ENCODE measurements around the gene BLVRA. TPM values are rescaled to one million over a fixed set of nuclear protein-coding genes. Genes with fewer than 3 reads are reported as not detected.
"Not testable (repeated sequence)": the region's sequence is repeated elsewhere in the genome, so short reads cannot be mapped to it uniquely, and the experiment has no call there.

Gene BLVRA
- total RNA-seq, 1 donor from 2014 or later = 32.2 TPM

- Mint-ChIP-seq H3K4me3 (ENCODE audit: low read depth) (no peak overlapping the region), H3K27me3 (ENCODE audit: low read depth) (no peaks in the 10 kb centered on the region), H3K9me3 (no peaks in the 10 kb centered on the region), H3K36me3 (ENCODE audit: low read depth) (peaks cover 9% of the 10 kb centered on the region), H3K4me1 (ENCODE audit: low read depth) (peaks cover 14% of the 10 kb centered on the region), H3K27ac (no peak overlapping the region)
- intact Hi-C loops (cut with micrococcal nuclease) = no loop called here
- no peak for DNase-seq (ENCODE audit: low spot score)
Observed at GRCh38 chr7:43781726-43782607, 23.5 kb downstream of the BLVRA start.

- Mint-ChIP-seq H3K4me1 (ENCODE audit: low read depth) (peaks cover 14% of the 10 kb centered on the region), H3K9me3 (no peaks in the 10 kb centered on the region), H3K27ac (no peak overlapping the region)
Observed at GRCh38 chr7:43782768-43783555, 24.5 kb downstream of the BLVRA start.

GRCh38 chr7:43784030-43784584, 25.6 kb downstream of the BLVRA start:
- Mint-ChIP-seq H3K4me1 (ENCODE audit: low read depth) (peaks cover 14% of the 10 kb centered on the region), H3K27ac (no peak overlapping the region), H3K27me3 (ENCODE audit: low read depth) (no peaks in the 10 kb centered on the region), H3K36me3 (ENCODE audit: low read depth) (peaks cover 7% of the 10 kb centered on the region), H3K9me3 (no peaks in the 10 kb centered on the region), H3K4me3 (ENCODE audit: low read depth) (no peak overlapping the region)
- intact Hi-C loops (cut with micrococcal nuclease) = no loop called here
- DNase-seq (ENCODE audit: low spot score) = no peak

More at GRCh38 chr7:43782768-43783555, 24.5 kb downstream of the BLVRA start:
- Mint-ChIP-seq H3K36me3 (ENCODE audit: low read depth) (peaks cover 9% of the 10 kb centered on the region), H3K4me3 (ENCODE audit: low read depth) (no peak overlapping the region), H3K27me3 (ENCODE audit: low read depth) (no peaks in the 10 kb centered on the region)
- DNase-seq (ENCODE audit: low spot score) = no peak
- intact Hi-C loops (cut with micrococcal nuclease) = no loop called here

DNA sequence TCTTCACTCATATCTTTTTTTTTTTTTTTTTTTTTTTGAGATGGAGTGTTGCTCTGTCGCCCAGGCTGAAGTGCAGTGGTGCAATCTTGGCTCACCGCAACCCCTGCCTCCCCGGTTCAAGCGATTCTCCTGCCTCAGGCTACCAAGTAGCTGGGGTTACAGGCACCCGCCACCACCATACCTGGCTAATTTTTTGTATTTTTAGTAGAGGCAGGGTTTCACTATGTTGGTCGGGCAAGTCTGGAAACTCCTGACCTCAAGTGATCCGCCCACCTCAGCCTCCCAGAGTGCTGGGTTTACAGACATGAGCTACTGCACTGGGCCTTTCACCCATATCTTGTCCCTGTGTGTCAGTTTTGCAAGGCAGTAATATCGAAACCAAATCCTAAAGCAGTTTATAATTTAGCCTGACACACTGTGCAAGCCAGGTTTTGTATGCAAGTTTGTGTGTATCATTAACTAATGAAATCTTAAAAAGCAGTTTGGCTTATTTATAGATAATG, 26.2 kb downstream of the BLVRA start:
- DNase-seq (ENCODE audit: low spot score) = not testable (repeated sequence)

DNA sequence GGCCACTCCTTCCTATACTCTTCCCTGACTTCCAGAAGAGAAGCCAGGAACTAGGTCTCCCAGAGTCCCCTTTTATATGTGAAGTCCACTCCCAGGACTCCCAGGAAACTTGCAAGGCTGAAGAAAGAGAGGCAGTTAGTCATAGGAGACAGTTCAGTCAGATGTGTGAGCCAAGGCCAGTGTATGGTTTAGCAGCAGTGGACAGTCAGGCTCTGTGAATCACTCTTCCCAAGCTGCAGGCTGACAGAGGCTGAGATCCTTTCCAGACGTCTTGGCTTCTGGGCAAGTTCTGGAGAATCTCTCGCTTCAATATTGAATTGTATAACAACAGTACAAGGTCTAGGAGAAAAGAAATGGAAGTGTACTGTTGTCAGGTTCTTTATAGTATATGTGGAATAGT, 26.9 kb downstream of the BLVRA start:
- intact Hi-C loops (cut with micrococcal nuclease) = no loop called here
- Mint-ChIP-seq H3K4me3 (ENCODE audit: low read depth) (no peak overlapping the region), H3K9me3 (no peaks in the 10 kb centered on the region)

More for the DNA sequence above, 26.2 kb downstream of the BLVRA start:
- H3K36me3 Mint-ChIP-seq (ENCODE audit: low read depth); H3K4me3 Mint-ChIP-seq (ENCODE audit: low read depth); H3K27me3 Mint-ChIP-seq (ENCODE audit: low read depth); H3K9me3 Mint-ChIP-seq; H3K27ac Mint-ChIP-seq; intact Hi-C loops (cut with micrococcal nuclease): not testable (repeated sequence)
- peaks cover 14% of the 10 kb centered on the region for H3K4me1 Mint-ChIP-seq (ENCODE audit: low read depth)

DNA sequence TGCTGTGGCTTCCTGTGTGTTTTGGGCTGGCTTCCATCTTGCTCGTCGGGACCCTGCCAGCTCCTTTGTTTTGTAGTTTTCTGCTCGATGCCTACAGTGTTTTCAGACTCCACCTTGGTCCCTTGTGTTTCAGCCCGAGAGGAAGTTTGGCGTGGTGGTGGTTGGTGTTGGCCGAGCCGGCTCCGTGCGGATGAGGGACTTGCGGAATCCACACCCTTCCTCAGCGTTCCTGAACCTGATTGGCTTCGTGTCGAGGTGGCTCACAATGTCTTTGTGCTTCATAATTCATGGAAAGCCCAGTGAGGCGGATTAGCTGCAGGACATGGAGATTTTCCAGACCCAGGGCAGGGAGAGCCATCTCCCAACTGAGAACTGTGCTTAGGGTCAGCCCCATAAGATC, 29.3 kb downstream of the BLVRA start:
- H3K36me3 Mint-ChIP-seq (ENCODE audit: low read depth) = peaks cover 10% of the 10 kb centered on the region
- no peak overlapping the region for H3K27ac Mint-ChIP-seq
- intact Hi-C loops (cut with micrococcal nuclease) = no loop called here
- DNase-seq (ENCODE audit: low spot score) = no peak
- no peaks in the 10 kb centered on the region for H3K27me3 Mint-ChIP-seq (ENCODE audit: low read depth)
- no peak overlapping the region for H3K4me3 Mint-ChIP-seq (ENCODE audit: low read depth)
- no peaks in the 10 kb centered on the region for H3K9me3 Mint-ChIP-seq
- peaks cover 9% of the 10 kb centered on the region for H3K4me1 Mint-ChIP-seq (ENCODE audit: low read depth)

More for the DNA sequence above, 26.9 kb downstream of the BLVRA start:
- no peak for DNase-seq (ENCODE audit: low spot score)
- Mint-ChIP-seq H3K36me3 (ENCODE audit: low read depth) (peaks cover 3% of the 10 kb centered on the region), H3K4me1 (ENCODE audit: low read depth) (peaks cover 14% of the 10 kb centered on the region), H3K27me3 (ENCODE audit: low read depth) (no peaks in the 10 kb centered on the region), H3K27ac (no peak overlapping the region)

- H3K27ac Mint-ChIP-seq = no peak overlapping the region
- H3K4me1 Mint-ChIP-seq (ENCODE audit: low read depth) = peaks cover 3% of the 10 kb centered on the region
- H3K9me3 Mint-ChIP-seq = no peaks in the 10 kb centered on the region
- DNase-seq (ENCODE audit: low spot score) = no peak
- H3K4me3 Mint-ChIP-seq (ENCODE audit: low read depth) = no peak overlapping the region
- peaks cover 15% of the 10 kb centered on the region for H3K36me3 Mint-ChIP-seq (ENCODE audit: low read depth)
- intact Hi-C loops (cut with micrococcal nuclease) = no loop called here
- H3K27me3 Mint-ChIP-seq (ENCODE audit: low read depth) = no peaks in the 10 kb centered on the region
Observed at GRCh38 chr7:43790006-43790405, 31.5 kb downstream of the BLVRA start.

DNA sequence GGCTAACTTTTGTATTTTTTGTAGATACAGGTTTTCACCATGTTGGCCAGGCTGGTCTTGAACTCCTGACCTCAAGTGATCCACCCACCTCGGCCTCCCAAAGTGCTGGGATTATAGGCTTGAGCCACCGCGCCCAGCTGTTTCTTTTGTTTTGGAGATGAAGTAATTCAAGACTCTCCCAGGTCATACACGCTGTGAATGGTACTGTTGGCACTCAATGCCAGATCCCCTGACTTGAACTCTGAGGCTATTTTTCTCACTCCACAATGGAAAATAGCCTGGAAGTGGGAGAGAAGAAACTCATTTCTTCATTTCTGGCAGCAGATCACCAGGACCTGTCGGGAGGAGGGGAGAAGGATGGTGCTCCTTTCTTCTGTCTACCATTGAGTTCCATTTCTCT, 32.4 kb downstream of the BLVRA start:
- Mint-ChIP-seq H3K27me3 (ENCODE audit: low read depth) (no peaks in the 10 kb centered on the region), H3K36me3 (ENCODE audit: low read depth) (peaks cover 15% of the 10 kb centered on the region), H3K9me3 (no peaks in the 10 kb centered on the region), H3K27ac (no peak overlapping the region), H3K4me1 (ENCODE audit: low read depth) (no peaks in the 10 kb centered on the region), H3K4me3 (ENCODE audit: low read depth) (no peak overlapping the region)
- no peak for DNase-seq (ENCODE audit: low spot score)
- intact Hi-C loops (cut with micrococcal nuclease) = no loop called here

- H3K4me3 Mint-ChIP-seq (ENCODE audit: low read depth) = no peak overlapping the region
- DNase-seq (ENCODE audit: low spot score) = no peak
- no peaks in the 10 kb centered on the region for H3K27me3 Mint-ChIP-seq (ENCODE audit: low read depth)
- peaks cover 15% of the 10 kb centered on the region for H3K36me3 Mint-ChIP-seq (ENCODE audit: low read depth)
- no peaks in the 10 kb centered on the region for H3K4me1 Mint-ChIP-seq (ENCODE audit: low read depth)
- no peak overlapping the region for H3K27ac Mint-ChIP-seq
- no peaks in the 10 kb centered on the region for H3K9me3 Mint-ChIP-seq
- intact Hi-C loops (cut with micrococcal nuclease) = no loop called here
Observed at GRCh38 chr7:43791665-43792064, 33.2 kb downstream of the BLVRA start.

DNA sequence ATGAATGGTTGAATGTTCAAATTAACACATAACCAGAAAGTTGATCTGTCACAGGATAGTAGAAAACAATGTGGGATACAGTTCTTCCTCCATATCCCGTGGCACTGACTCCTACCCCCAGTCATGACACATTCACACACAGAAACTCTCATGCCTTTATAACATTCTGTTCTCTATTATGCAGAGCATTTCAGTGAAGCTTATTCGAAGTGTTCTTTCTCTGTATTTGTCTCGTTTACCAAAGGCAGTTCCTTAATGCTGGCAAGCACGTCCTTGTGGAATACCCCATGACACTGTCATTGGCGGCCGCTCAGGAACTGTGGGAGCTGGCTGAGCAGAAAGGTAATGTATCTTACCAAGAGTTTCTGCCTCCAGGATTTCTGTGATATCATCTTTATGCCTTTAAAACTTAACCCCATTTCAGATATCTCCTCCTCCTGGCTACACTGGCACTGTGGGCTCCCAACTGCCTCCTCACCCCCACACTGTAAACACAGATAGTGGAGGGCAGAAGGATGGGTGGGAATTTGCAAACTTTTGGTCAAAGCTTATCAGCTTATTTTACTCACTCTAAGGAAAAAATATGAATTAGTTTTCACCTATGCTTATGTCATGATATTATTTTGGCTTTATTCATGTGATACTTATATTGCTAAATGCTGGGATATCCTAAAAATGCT, 34.1 kb downstream of the BLVRA start:
- intact Hi-C loops (cut with micrococcal nuclease) = no loop called here
- DNase-seq (ENCODE audit: low spot score) = no peak
- H3K4me1 Mint-ChIP-seq (ENCODE audit: low read depth) = no peaks in the 10 kb centered on the region
- no peaks in the 10 kb centered on the region for H3K9me3 Mint-ChIP-seq
- no peak overlapping the region for H3K4me3 Mint-ChIP-seq (ENCODE audit: low read depth)
- H3K27me3 Mint-ChIP-seq (ENCODE audit: low read depth) = no peaks in the 10 kb centered on the region
- peaks cover 15% of the 10 kb centered on the region for H3K36me3 Mint-ChIP-seq (ENCODE audit: low read depth)
- no peak overlapping the region for H3K27ac Mint-ChIP-seq

DNA sequence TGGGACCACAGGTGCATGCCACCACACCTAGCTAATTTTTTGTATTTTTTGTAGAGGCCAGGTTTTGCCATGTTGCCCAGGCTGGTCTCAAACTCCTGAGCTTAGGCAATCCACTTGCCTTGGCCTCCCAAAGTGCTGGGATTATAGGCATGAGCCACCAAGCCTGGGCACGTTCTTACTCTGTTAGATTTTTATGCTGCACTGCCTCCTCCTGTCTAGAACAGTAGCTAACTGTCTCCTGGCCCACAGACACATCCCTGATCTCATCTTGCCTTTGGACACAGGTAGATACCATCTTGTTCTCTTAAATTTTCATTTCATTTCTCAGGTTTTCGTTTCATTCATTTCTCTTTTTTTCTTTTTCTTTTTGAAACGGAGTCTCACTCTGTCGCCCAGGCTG, 41.1 kb downstream of the BLVRA start:
- no peak overlapping the region for H3K4me3 Mint-ChIP-seq (ENCODE audit: low read depth)
- no peaks in the 10 kb centered on the region for H3K27me3 Mint-ChIP-seq (ENCODE audit: low read depth)
- no peaks in the 10 kb centered on the region for H3K9me3 Mint-ChIP-seq
- H3K27ac Mint-ChIP-seq = no peak overlapping the region
- no peaks in the 10 kb centered on the region for H3K4me1 Mint-ChIP-seq (ENCODE audit: low read depth)
- peaks cover 2% of the 10 kb centered on the region for H3K36me3 Mint-ChIP-seq (ENCODE audit: low read depth)
- intact Hi-C loops (cut with micrococcal nuclease) = no loop called here
- DNase-seq (ENCODE audit: low spot score) = no peak

- DNase-seq (ENCODE audit: low spot score) = no peak
- no peaks in the 10 kb centered on the region for H3K27me3 Mint-ChIP-seq (ENCODE audit: low read depth)
- no peaks in the 10 kb centered on the region for H3K4me1 Mint-ChIP-seq (ENCODE audit: low read depth)
- H3K9me3 Mint-ChIP-seq = no peaks in the 10 kb centered on the region
- no peak overlapping the region for H3K4me3 Mint-ChIP-seq (ENCODE audit: low read depth)
- no peak overlapping the region for H3K27ac Mint-ChIP-seq
- peaks cover 11% of the 10 kb centered on the region for H3K36me3 Mint-ChIP-seq (ENCODE audit: low read depth)
- intact Hi-C loops (cut with micrococcal nuclease) = no loop called here
Observed at GRCh38 chr7:43803865-43804264, 45.4 kb downstream of the BLVRA start.

Measured in activated T-helper 2 cell treated with anti-CD3 and anti-CD28 coated beads, Interferon-gamma antibody, Interleukin-2, Interleukin-4, amounts not matched to agents 10 μg/mL and 5 μg/mL and 100 μg/mL, durations not matched to agents 14 hours and 24 hours and 36 hours (primary cell).